HEK293 (cell line): ENCODE measurements around the gene MACROH2A1.

Experiments used
- EGR2 ChIP-seq: fragments of 450-650 bp; formaldehyde crosslinking; IDR thresholded peaks from 2 replicates; pipeline ENCODE4 v1.5.1; 2016; ENCODE audit warnings: low read depth, missing biosample characterization, missing genetic modification characterization
- KLF16 ChIP-seq: fragments of 450-650 bp; formaldehyde crosslinking; IDR thresholded peaks from 2 replicates; pipeline ENCODE4 v1.5.1; 2017; ENCODE audit warnings: missing biosample characterization, missing genetic modification characterization
- TRIM28 ChIP-seq: IDR thresholded peaks from 2 replicates; pipeline ENCODE4 v1.6.1; 2011; ENCODE audit warnings: low read length, control low read depth, borderline replicate concordance
- YY1 ChIP-seq: fragments of 450-650 bp; formaldehyde crosslinking; IDR thresholded peaks from 2 replicates; pipeline ENCODE4 v1.5.1; 2018; ENCODE audit warnings: missing biosample characterization, missing genetic modification characterization
- ZNF132 ChIP-seq: fragments of 450-650 bp; formaldehyde crosslinking; IDR thresholded peaks from 2 replicates; pipeline ENCODE4 v1.5.1; 2017; ENCODE audit warnings: missing biosample characterization, missing genetic modification characterization, borderline replicate concordance
- ZNF133 ChIP-seq: fragments of 450-650 bp; formaldehyde crosslinking; IDR thresholded peaks from 2 replicates; pipeline ENCODE4 v1.5.1; 2016; ENCODE audit warnings: missing biosample characterization, missing genetic modification characterization
- ZNF155 ChIP-seq: fragments of 450-650 bp; formaldehyde crosslinking; IDR thresholded peaks from 2 replicates; pipeline ENCODE4 v1.5.1; 2016; ENCODE audit warnings: missing biosample characterization, missing genetic modification characterization
- TF ChIP-seq, protein P1 (sequence below): fragments of 450-650 bp; formaldehyde crosslinking; IDR thresholded peaks from 2 replicates; pipeline ENCODE4 v1.5.0; 2017; ENCODE audit warnings: missing biosample characterization, missing genetic modification characterization, borderline replicate concordance
- TF ChIP-seq, protein P2 (sequence below): fragments of 450-650 bp; formaldehyde crosslinking; IDR thresholded peaks from 2 replicates; pipeline ENCODE4 v1.5.1; 2016; ENCODE audit warnings: missing biosample characterization, missing genetic modification characterization
- TF ChIP-seq, protein P3 (sequence below): fragments of 450-650 bp; formaldehyde crosslinking; IDR thresholded peaks from 2 replicates; pipeline ENCODE4 v1.5.1; 2016; ENCODE audit warnings: missing biosample characterization, missing genetic modification characterization
- TF ChIP-seq, protein P4 (sequence below): fragments of 450-650 bp; formaldehyde crosslinking; IDR thresholded peaks from 2 replicates; pipeline ENCODE4 v1.5.1; 2016; ENCODE audit warnings: missing biosample characterization, missing genetic modification characterization

DNA sequence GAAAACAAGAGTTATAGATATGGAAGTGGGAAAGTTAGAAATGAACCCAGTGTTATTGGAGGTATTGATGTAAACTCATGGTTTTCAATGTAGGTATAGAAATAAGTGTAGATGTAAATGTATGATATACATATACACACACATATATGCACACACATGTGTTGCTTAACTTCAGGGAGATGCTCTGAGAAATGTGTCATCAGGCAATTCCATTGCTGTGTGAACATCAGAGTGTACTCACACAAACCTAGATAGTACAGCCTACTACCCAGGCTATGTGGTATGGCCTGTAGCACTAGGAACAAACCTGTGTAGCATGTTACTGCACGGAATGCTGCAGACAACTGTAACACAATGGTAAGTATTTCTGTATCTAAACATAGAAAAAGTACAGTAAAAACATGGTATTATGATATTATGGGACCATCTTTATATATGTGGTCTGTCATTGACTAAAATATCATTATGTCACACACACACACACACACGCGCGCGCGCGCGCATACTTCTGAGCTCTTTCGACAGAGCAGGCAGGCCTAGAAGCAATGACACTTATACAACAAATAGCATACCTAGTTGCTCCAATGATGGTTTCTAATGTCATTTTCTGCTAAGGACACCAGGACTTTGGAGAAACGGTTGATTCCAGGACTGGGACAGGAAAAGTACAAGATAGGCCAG is 86.6 kb downstream of the MACROH2A1 start:
- TF ChIP-seq, protein P1, sequence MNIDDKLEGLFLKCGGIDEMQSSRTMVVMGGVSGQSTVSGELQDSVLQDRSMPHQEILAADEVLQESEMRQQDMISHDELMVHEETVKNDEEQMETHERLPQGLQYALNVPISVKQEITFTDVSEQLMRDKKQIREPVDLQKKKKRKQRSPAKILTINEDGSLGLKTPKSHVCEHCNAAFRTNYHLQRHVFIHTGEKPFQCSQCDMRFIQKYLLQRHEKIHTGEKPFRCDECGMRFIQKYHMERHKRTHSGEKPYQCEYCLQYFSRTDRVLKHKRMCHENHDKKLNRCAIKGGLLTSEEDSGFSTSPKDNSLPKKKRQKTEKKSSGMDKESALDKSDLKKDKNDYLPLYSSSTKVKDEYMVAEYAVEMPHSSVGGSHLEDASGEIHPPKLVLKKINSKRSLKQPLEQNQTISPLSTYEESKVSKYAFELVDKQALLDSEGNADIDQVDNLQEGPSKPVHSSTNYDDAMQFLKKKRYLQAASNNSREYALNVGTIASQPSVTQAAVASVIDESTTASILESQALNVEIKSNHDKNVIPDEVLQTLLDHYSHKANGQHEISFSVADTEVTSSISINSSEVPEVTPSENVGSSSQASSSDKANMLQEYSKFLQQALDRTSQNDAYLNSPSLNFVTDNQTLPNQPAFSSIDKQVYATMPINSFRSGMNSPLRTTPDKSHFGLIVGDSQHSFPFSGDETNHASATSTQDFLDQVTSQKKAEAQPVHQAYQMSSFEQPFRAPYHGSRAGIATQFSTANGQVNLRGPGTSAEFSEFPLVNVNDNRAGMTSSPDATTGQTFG: no peak
- TF ChIP-seq, protein P2, sequence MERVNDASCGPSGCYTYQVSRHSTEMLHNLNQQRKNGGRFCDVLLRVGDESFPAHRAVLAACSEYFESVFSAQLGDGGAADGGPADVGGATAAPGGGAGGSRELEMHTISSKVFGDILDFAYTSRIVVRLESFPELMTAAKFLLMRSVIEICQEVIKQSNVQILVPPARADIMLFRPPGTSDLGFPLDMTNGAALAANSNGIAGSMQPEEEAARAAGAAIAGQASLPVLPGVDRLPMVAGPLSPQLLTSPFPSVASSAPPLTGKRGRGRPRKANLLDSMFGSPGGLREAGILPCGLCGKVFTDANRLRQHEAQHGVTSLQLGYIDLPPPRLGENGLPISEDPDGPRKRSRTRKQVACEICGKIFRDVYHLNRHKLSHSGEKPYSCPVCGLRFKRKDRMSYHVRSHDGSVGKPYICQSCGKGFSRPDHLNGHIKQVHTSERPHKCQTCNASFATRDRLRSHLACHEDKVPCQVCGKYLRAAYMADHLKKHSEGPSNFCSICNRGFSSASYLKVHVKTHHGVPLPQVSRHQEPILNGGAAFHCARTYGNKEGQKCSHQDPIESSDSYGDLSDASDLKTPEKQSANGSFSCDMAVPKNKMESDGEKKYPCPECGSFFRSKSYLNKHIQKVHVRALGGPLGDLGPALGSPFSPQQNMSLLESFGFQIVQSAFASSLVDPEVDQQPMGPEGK: no peak
- TF ChIP-seq EGR2 (tag by site-specific recombination) (no peak), YY1 (tag by site-specific recombination) (no peak), ZNF155 (tag by site-specific recombination) (no peak), ZNF132 (tag by site-specific recombination) (no peak), TRIM28 (no peak), KLF16 (no peak), ZNF133 (no peak)
- TF ChIP-seq, protein P3, sequence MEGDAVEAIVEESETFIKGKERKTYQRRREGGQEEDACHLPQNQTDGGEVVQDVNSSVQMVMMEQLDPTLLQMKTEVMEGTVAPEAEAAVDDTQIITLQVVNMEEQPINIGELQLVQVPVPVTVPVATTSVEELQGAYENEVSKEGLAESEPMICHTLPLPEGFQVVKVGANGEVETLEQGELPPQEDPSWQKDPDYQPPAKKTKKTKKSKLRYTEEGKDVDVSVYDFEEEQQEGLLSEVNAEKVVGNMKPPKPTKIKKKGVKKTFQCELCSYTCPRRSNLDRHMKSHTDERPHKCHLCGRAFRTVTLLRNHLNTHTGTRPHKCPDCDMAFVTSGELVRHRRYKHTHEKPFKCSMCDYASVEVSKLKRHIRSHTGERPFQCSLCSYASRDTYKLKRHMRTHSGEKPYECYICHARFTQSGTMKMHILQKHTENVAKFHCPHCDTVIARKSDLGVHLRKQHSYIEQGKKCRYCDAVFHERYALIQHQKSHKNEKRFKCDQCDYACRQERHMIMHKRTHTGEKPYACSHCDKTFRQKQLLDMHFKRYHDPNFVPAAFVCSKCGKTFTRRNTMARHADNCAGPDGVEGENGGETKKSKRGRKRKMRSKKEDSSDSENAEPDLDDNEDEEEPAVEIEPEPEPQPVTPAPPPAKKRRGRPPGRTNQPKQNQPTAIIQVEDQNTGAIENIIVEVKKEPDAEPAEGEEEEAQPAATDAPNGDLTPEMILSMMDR (tag by site-specific recombination): no peak
- TF ChIP-seq, protein P4, sequence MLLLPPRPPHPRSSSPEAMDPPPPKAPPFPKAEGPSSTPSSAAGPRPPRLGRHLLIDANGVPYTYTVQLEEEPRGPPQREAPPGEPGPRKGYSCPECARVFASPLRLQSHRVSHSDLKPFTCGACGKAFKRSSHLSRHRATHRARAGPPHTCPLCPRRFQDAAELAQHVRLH (tag by site-specific recombination): no peak
